DND-41 (cell line): ENCODE measurements around the gene E2F4.

Experiments
- ATAC-seq: fragments of 200-7000 bp; cut with Tn5 transposase; 3 replicates; pipeline ENCODE4 v1.9.1; 2021; ENCODE audit warnings: low read depth; ENCODE audit not compliant: insufficient read depth
- DNase-seq: peaks from one replicate; pipeline ENCODE4 v3.0.0-alpha.2; 2020
- H2AFZ ChIP-seq: 2 replicates; pipeline ENCODE4 v1.6.0; 2012; ENCODE audit warnings: low read depth, low read length
- H3K27ac ChIP-seq: 2 replicates; pipeline ENCODE4 v1.5.1; 2012; ENCODE audit warnings: low read length, inconsistent platforms
- H3K27me3 ChIP-seq: fragments of 200-600 bp; sonication (generic); 2 replicates; pipeline ENCODE4 v1.6.0; 2012; ENCODE audit warnings: low read length, mild to moderate bottlenecking, inconsistent platforms; ENCODE audit not compliant: insufficient read depth, poor library complexity
- H3K36me3 ChIP-seq: 2 replicates; pipeline ENCODE4 v1.5.1; 2012; ENCODE audit warnings: low read length, inconsistent platforms; ENCODE audit not compliant: insufficient read depth
- H3K4me1 ChIP-seq: 2 replicates; pipeline ENCODE4 v1.5.1; 2012; ENCODE audit warnings: mild to moderate bottlenecking, low read length; ENCODE audit not compliant: insufficient read depth
- H3K4me2 ChIP-seq: 2 replicates; pipeline ENCODE4 v1.6.0; 2012; ENCODE audit warnings: mild to moderate bottlenecking, moderate library complexity, low read length, inconsistent platforms; ENCODE audit not compliant: insufficient read depth
- H3K4me3 ChIP-seq, 2 experiments: fragments of 200-600 bp in 1 of 2; shearing (Covaris generic) in 1 of 2; 2 replicates each; pipeline ENCODE4 v1.5.1; 2012 to 2016; ENCODE audit warnings: inconsistent platforms in 2 of 2, low read length in 2 of 2, mild to moderate bottlenecking in 2 of 2, low read depth in 1 of 2, moderate library complexity in 1 of 2
- H3K79me2 ChIP-seq: 2 replicates; pipeline ENCODE4 v1.6.0; 2012; ENCODE audit warnings: low read length, inconsistent platforms; ENCODE audit not compliant: insufficient read depth
- H3K9ac ChIP-seq: 2 replicates; pipeline ENCODE4 v1.6.0; 2012; ENCODE audit warnings: low read depth, mild to moderate bottlenecking, inconsistent platforms, low read length, moderate library complexity
- H3K9me3 ChIP-seq: 2 replicates; pipeline ENCODE4 v1.5.1; 2012; ENCODE audit warnings: low read length, moderate library complexity, mild to moderate bottlenecking, inconsistent platforms; ENCODE audit not compliant: insufficient read depth, severe bottlenecking
- H4K20me1 ChIP-seq: 2 replicates; pipeline ENCODE4 v1.6.0; 2012; ENCODE audit warnings: low read length; ENCODE audit not compliant: insufficient read depth
- CTCF ChIP-seq: IDR thresholded peaks from 2 replicates; pipeline ENCODE4 v1.5.1; 2012; ENCODE audit warnings: borderline replicate concordance, low read length, moderate library complexity, mild to moderate bottlenecking; ENCODE audit not compliant: poor library complexity, severe bottlenecking; ENCODE audit errors: extremely low read depth
- EZH2 ChIP-seq: IDR thresholded peaks from 3 replicates; pipeline ENCODE4 v1.6.1; 2012; ENCODE audit warnings: borderline replicate concordance, low read depth, mild to moderate bottlenecking, moderate library complexity, low read length, inconsistent platforms; ENCODE audit not compliant: severe bottlenecking

Gene E2F4

GRCh38 chr16:67180166-67180565, 11.8 kb upstream of the E2F4 start:
- no peaks in the 10 kb centered on the region for H3K27me3 ChIP-seq
- peaks cover 14% of the 10 kb centered on the region for H4K20me1 ChIP-seq
- no peak overlapping the region for H2AFZ ChIP-seq
- no peak overlapping the region for H3K4me2 ChIP-seq
- H3K27ac ChIP-seq = no peak overlapping the region
- ATAC-seq = no peak
- H3K36me3 ChIP-seq = no peaks in the 10 kb centered on the region
- H3K4me1 ChIP-seq = peaks cover 44% of the 10 kb centered on the region
- H3K9ac ChIP-seq = no peak overlapping the region
- no peak overlapping the region for H3K4me3 ChIP-seq
- peaks cover 28% of the 10 kb centered on the region for H3K79me2 ChIP-seq
- TF ChIP-seq CTCF (no peak), EZH2 (no peak)
- no peak for DNase-seq
- H3K9me3 ChIP-seq = no peaks in the 10 kb centered on the region

- H4K20me1 ChIP-seq = peaks cover 14% of the 10 kb centered on the region
- no peak for TF ChIP-seq CTCF
- no peak for TF ChIP-seq EZH2
- H3K4me3 ChIP-seq = no peak overlapping the region
- no peaks in the 10 kb centered on the region for H3K36me3 ChIP-seq
- ATAC-seq = no peak
- H3K4me2 ChIP-seq = peak overlapping the region; percentile 45; the same call in 1 of the 2 replicates
- H3K9ac ChIP-seq = peak overlapping the region; percentile 20; the same call in 1 of the 2 replicates
- H3K79me2 ChIP-seq = peaks cover 28% of the 10 kb centered on the region
- H2AFZ ChIP-seq = no peak overlapping the region
- peaks cover 53% of the 10 kb centered on the region for H3K4me1 ChIP-seq
- no peaks in the 10 kb centered on the region for H3K27me3 ChIP-seq
- no peaks in the 10 kb centered on the region for H3K9me3 ChIP-seq
- H3K27ac ChIP-seq = no peak overlapping the region
- no peak for DNase-seq
Observed at GRCh38 chr16:67181346-67181745, 10.6 kb upstream of the E2F4 start.

GRCh38 chr16:67182288-67182687, 9.7 kb upstream of the E2F4 start:
- DNase-seq = no peak
- peaks cover 53% of the 10 kb centered on the region for H3K4me1 ChIP-seq
- peaks cover 14% of the 10 kb centered on the region for H4K20me1 ChIP-seq
- no peaks in the 10 kb centered on the region for H3K27me3 ChIP-seq
- H3K9ac ChIP-seq = peak overlapping the region; percentile 69
- H3K27ac ChIP-seq = peak overlapping the region; percentile 38; the same call in 1 of the 2 replicates
- H3K4me2 ChIP-seq = peak overlapping the region; percentile 99
- H3K9me3 ChIP-seq = no peaks in the 10 kb centered on the region
- no peak overlapping the region for H2AFZ ChIP-seq
- H3K36me3 ChIP-seq = no peaks in the 10 kb centered on the region
- TF ChIP-seq CTCF (no peak), EZH2 (no peak)
- no peak for ATAC-seq
- peak overlapping the region; percentile 41 to 87; a peak in 3 of 4 replicates for H3K4me3 ChIP-seq
- peaks cover 28% of the 10 kb centered on the region for H3K79me2 ChIP-seq

GRCh38 chr16:67183284-67183626, 8.7 kb upstream of the E2F4 start:
- H3K36me3 ChIP-seq = no peaks in the 10 kb centered on the region

More at GRCh38 chr16:67183284-67183626, 8.7 kb upstream of the E2F4 start:
- Histone ChIP-seq H3K4me2 (peak overlapping the region; percentile 99), H3K9ac (peak overlapping the region; percentile 69), H4K20me1 (peaks cover 14% of the 10 kb centered on the region), H3K27ac (peak overlapping the region; percentile 82), H3K27me3 (no peaks in the 10 kb centered on the region), H3K79me2 (peaks cover 28% of the 10 kb centered on the region), H2AFZ (peak overlapping the region; percentile 87), H3K9me3 (no peaks in the 10 kb centered on the region), H3K4me3 (peak overlapping the region; percentile 41 to 87; a peak in 3 of 4 replicates), H3K4me1 (peaks cover 53% of the 10 kb centered on the region)
- ATAC-seq = no peak
- TF ChIP-seq CTCF = no peak
- TF ChIP-seq EZH2 = no peak
- no peak for DNase-seq
